Inflammatory macrophage treated with lipopolysaccharide for 4 hours (primary cell): ENCODE results near the gene CDC20.
A peak's percentile ranks its signal among the peaks of the same experiment; 100 is the strongest.

Experiments used
- DNase-seq: peaks from one replicate; pipeline ENCODE4 v3.0.0-alpha.2; 2020

The CDC20 gene

DNA sequence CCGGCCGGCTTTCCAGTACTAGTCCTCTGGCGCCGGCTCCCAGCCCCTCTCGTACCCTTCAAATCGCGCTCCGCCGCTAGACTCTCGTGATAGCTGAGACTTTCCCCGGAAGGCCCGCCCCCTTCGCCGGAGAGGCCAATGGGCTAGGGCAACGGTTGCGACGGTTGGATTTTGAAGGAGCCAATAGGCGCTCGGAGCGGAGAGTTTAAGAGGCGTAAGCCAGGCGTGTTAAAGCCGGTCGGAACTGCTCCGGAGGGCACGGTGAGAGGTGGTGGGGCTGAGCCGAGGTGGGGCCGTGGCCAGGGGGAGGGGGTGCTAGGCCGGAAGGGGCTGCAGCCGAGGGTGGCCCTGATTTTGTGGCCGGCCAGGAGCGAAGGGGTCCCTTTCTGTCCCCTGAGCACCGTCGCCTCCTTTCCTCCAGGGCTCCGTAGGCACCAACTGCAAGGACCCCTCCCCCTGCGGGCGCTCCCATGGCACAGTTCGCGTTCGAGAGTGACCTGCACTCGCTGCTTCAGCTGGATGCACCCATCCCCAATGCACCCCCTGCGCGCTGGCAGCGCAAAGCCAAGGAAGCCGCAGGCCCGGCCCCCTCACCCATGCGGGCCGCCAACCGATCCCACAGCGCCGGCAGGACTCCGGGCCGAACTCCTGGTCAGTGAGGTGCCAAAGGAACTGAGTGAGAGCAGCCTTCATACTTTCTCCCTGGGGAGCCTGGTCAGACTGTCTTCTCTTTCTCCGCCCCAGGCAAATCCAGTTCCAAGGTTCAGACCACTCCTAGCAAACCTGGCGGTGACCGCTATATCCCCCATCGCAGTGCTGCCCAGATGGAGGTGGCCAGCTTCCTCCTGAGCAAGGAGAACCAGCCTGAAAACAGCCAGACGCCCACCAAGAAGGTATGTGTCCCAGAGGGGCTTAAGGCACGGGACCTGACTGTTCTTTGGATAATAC is at the start of gene CDC20:
CDC20 (plus strand) TSS at position 236 of the 948 bp plus-strand sequence; CDS start at position 471, 235 bp downstream.
- peak; percentile 98 for DNase-seq

DNA sequence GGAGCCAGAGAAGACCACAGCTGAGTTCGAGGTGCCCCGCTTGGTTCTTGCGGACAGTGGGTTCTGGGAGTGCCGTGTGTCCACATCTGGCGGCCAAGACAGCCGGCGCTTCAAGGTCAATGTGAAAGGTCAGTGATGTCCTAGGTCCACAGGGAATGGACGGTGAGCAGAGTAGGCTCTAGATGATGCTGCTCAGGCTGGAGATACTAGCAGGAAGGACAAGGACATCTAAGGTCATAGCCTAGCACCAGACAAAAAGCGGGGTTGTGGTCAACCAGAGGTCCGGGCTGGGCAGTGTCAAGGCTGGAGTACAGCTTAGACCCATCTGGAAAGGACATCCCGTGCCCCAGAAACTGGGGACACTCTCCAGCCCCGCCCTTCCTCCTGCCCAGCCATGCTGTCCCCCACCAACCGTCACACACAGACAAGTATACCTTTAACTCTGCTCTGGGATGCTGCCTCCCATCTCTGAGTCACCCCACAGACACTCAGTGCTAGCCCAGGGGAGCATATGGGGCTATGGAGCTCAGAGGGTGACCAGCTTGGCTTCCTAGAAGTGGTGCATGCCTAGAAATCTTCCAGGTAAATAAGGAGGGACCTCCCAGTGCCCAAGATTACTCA is 49.3 kb upstream of the CDC20 start:
- DNase-seq: no peak

DNA sequence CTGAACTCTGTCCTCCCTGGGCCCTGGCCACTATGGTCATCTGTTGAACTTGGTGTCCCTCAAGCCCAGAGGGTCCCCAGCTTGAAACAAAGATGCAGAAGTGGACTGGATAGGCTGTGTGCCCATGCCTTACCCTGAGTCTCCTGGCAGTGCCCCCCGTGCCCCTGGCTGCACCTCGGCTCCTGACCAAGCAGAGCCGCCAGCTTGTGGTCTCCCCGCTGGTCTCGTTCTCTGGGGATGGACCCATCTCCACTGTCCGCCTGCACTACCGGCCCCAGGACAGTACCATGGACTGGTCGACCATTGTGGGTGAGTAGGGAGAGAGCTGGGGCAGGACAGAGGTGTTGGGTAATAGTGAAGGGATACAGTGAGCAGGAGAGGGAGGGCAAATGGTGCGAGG is 47.3 kb upstream of the CDC20 start:
- DNase-seq: no peak

DNA sequence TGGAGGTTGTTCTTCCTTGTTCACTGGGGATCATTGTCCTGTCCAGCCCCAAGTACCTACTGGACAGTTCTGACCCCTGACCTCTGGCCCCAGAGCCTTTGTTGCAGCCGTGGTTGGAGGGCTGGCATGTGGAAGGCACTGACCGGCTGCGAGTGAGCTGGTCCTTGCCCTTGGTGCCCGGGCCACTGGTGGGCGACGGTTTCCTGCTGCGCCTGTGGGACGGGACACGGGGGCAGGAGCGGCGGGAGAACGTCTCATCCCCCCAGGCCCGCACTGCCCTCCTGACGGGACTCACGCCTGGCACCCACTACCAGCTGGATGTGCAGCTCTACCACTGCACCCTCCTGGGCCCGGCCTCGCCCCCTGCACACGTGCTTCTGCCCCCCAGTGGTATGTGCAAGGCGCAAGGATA is 46.6 kb upstream of the CDC20 start:
- no peak for DNase-seq

DNA sequence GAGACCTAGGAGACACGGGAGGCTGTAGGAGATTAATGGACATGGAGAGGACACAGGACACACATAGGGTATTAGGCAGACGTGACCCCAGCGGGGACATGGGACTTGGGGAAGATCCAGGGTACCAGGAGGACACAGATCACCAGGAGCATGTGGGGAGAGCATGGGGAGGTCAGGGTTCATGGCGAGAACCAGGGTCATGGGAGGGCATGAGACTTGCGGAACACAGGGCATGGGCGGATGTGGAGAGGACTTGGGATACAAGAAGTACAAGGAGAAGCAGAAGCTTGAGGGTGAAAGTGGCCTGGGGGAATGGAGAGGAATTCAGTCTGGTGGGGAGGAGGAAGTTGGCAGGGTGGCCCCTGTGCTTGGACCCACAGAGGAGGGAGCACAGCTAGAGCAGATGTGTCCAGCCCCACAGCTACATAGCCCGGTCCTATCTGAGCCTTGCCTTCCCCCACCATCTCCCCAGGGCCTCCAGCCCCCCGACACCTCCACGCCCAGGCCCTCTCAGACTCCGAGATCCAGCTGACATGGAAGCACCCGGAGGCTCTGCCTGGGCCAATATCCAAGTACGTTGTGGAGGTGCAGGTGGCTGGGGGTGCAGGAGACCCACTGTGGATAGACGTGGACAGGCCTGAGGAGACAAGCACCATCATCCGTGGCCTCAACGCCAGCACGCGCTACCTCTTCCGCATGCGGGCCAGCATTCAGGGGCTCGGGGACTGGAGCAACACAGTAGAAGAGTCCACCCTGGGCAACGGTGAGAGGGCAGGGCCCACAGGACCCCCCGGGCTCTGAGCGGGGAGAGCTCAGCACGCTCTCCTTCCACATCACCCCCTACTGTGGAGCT is 45.9 kb upstream of the CDC20 start:
- DNase-seq: peak; percentile 42

DNA sequence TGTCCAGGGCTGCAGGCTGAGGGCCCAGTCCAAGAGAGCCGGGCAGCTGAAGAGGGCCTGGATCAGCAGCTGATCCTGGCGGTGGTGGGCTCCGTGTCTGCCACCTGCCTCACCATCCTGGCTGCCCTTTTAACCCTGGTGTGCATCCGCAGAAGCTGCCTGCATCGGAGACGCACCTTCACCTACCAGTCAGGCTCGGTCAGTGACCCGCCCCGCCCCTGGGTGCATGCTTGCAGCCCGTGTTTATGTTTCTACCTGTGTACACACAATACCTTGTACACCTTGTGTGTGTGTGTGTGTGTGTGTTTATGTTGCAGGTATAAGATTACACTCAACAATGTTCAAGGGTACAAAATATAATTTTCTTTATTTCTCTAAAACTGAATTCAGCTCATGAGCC is 45.0 kb upstream of the CDC20 start:
- no peak for DNase-seq

DNA sequence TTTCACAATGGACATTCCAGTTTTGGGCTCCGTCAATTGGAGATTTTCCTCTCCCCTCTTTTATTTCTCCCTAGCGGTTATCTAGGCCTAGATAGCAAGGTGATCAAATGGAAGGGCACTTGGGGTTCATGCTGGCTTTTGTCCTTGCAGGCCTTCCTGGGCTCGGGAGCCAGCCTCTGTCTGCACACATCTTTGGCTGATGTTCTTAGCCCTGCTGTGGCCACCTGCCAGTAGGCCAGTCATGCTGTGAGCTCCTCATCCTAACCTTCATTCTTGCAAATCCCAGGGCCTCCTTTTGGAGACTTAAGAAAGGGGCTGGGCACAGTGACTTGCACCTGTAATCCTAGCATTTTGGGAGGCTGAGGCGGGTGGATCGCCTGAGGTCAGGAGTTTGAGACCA is 44.5 kb upstream of the CDC20 start:
- no peak for DNase-seq

DNA sequence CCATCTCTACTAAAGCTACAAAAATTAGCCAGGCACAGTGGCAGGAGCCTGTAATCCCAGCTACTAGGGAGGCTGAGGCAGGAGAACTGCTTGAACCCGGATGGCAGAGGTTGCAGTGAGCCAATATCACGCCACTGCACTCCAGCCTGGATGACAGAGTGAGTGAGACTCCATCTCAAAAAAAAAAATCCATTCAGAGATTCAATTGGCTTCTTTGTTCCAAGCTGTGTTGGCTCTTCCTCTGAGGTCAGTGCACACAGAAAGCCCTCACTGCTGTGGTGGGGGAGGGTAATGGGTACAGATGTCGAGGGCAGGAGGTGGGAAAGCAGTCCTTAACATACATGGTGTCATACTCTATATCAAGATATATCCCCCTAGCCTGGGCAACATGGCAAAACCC is 43.3 kb upstream of the CDC20 start:
- DNase-seq: no peak

DNA sequence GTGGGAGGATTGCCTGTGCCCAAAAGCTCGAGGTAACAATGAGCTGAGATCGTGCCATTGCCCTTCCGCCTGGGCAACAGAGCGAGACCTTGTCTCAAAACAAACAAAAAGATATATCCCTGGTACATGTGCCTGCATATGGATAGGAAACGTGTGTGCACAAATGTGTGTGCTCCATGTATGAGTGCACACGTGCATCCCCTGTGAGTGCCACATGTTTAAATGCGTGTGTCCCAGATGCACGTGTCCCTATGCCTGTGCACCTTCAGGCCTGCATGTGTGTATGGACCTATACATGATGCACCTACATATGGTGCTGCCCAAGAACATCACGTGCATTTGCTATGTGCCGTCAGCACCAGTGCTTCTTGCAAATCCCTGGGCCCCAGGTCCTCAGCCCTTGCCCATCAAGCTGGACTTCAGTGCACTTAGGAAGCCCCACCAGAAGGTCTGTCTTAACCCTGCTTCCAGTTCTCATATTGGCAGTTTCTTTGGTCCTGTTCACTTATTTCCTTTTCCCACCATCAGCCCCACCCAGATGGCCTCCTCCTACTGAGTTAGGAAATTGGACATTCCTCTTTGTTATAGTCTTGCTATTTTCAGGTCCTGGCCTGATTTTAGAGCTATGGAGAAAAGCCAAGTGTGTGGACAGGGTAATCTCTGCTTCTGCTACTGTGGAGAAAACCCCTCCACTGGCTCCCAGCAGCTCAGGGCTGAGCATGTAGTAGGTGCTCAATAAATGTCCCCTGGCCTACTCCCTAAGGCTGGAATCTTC is 42.6 kb upstream of the CDC20 start:
- peak; percentile 18 for DNase-seq

DNA sequence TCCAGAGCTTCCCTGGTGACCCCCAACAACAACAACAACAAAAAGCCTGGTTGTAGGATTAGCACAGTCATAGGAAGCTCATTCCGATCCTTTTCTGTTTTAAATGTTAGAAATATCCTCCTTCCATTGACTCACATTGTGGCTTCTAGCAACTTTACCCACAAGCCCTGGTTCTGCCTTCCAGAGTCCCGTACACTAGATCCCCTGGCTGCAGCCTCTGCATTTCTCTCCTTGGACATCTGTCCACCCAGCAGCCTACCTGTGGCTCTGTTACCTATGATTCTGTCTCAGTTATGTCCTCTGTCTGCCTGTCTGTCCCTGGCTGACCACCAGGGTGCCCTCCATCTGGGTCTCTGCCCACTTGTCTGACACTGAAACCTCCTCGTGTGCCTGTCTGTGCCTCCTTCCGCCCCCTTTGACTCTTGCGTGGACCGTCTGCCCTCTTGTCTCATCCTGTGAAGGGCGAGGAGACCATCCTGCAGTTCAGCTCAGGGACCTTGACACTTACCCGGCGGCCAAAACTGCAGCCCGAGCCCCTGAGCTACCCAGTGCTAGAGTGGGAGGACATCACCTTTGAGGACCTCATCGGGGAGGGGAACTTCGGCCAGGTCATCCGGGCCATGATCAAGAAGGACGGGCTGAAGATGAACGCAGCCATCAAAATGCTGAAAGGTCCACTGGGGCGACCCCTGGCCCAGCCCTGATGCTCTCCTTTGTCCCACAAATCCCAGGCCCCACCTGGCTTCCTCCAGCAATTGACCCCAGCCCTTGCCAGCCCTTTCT is 41.9 kb upstream of the CDC20 start:
- DNase-seq: no peak

DNA sequence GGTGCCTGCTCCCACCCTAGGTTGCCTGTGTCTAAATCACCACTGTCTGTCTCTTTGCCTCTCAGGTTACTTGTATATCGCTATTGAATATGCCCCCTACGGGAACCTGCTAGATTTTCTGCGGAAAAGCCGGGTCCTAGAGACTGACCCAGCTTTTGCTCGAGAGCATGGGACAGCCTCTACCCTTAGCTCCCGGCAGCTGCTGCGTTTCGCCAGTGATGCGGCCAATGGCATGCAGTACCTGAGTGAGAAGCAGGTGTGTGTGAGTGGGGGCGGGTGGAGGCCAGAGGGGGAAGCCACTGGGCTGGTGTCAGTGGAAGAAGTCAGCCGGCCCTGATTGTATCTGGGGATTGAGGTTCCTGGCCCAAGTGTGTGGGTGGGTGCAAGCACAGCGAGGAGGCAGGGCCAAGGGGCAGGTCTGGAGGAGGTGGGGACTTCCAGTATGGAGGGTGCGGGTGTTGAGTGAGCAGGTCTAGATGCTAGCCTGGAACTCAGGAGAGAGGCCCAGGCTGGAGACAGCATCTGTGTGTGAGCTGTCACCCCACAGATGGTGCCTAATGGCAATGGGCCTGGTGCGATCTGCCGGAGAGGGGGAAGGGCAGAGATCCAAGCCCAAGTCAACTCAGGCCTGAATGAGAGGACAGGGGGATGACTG is 40.8 kb upstream of the CDC20 start:
- DNase-seq: no peak

DNA sequence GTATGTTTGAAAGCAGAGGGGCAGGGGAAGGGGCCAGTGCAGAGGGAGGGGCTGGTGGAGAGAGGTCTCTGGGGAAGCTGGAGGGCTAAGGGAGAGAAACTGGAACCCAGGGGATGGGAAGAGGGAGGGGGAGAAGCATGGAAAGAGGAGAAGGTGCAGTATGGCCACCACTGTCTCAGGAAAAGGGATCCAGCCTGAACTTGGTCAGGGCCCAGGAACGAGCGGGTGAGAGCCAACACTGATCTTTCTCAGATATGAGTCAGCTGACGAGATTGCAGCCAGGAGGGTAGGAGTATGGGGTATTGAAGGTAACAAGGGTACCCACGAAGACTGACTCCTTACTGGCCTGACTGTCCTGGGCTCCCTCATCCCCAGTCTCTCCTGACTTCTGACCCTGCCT is 40.0 kb upstream of the CDC20 start:
- no peak for DNase-seq

DNA sequence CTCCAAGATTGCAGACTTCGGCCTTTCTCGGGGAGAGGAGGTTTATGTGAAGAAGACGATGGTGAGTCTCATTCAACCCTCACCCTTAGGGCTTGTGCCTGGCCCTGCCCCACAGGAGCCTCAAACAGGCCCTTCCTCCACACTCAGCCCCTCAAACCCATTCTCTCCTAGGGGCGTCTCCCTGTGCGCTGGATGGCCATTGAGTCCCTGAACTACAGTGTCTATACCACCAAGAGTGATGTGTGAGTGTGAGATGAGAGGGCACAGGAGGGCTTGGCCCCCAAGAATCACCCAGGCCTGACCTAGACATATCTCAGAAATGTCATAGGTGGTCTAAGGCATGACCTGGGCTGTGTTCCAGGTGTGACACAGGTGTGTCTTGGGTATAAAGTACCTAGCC is 39.5 kb upstream of the CDC20 start:
- no peak for DNase-seq

DNA sequence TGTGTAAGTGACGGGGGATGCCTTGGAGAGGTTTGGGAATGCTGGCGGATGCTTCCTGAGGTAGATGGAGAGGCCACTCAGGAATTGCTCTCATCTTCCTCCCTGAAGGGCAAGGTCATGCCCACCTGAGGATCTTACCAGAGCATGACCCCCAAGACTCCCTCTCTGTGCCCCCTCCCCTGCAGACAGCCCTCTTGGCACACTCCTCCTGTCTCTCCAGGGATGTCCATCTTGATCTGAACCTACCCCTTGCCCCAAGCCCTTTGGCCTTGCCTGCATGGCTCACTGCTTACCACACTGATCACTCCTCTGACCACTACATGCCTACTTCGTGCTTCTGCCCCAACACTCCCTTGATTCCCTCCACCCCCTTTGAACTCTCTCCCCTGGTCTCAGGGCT is 39.0 kb upstream of the CDC20 start:
- DNase-seq: peak; percentile 13

DNA sequence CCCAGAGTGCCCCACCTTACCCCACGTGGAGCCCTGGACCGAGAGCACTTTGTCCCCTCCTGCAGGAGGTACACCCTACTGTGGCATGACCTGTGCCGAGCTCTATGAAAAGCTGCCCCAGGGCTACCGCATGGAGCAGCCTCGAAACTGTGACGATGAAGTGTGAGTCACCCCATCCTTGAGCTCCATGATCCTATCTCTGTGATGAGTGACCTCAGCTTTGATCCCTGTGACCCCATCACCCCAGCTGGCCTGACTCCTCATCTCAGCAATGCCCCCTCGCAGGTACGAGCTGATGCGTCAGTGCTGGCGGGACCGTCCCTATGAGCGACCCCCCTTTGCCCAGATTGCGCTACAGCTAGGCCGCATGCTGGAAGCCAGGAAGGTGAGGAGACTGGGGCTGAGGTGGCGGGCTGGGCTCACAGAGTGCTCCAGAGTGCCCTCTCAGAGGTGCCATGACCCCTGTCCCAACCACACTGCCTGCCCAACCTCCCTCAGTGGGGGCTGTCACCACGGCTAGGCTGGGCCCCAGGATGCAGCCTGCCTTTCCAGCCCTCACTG is 37.4 kb upstream of the CDC20 start:
- no peak for DNase-seq

DNA sequence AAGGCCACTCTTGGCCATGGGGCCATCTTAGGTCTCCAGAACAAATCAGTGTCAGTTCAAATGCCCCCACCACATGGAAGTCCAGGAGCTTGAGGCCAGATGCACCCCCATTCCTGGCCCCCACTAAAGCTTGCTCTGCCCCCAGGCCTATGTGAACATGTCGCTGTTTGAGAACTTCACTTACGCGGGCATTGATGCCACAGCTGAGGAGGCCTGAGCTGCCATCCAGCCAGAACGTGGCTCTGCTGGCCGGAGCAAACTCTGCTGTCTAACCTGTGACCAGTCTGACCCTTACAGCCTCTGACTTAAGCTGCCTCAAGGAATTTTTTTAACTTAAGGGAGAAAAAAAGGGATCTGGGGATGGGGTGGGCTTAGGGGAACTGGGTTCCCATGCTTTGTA is 36.3 kb upstream of the CDC20 start:
- no peak for DNase-seq

DNA sequence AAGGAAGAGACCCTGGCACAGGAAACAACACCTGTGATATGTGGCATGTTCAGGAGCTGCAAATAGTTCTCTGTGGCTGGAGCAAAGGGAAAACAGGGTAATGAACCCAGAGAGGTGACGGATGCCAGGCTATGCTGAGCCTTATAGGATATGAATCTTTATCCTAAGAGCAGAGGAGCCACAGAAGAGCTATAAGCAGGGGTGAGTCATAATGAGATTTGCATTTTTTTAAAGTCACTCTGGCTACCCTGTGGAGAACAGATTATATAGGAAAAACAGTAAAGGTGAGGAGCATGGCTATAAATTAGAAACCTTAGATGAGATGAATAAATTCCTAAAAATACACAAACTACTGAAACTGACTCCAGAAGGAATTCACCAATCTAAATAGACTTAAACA is 34.0 kb upstream of the CDC20 start:
- no peak for DNase-seq

DNA sequence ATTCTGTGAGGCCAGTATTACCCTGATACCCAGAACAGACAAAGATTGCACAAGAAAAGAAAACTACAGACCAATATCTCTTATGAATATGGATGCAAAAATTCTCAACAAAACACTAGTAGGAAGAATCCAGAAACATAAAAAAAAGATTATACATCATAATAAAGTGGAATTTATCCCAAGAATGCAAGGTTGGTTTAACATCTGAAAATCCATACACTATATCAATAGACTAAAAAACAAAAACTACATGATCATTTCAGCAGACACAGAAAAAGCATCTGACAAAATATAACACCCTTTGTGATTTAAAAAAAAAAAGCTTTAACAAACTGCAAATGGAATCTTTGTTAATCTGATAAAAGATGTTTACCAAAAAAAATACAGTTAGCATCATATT is 33.4 kb upstream of the CDC20 start:
- DNase-seq: no peak

DNA sequence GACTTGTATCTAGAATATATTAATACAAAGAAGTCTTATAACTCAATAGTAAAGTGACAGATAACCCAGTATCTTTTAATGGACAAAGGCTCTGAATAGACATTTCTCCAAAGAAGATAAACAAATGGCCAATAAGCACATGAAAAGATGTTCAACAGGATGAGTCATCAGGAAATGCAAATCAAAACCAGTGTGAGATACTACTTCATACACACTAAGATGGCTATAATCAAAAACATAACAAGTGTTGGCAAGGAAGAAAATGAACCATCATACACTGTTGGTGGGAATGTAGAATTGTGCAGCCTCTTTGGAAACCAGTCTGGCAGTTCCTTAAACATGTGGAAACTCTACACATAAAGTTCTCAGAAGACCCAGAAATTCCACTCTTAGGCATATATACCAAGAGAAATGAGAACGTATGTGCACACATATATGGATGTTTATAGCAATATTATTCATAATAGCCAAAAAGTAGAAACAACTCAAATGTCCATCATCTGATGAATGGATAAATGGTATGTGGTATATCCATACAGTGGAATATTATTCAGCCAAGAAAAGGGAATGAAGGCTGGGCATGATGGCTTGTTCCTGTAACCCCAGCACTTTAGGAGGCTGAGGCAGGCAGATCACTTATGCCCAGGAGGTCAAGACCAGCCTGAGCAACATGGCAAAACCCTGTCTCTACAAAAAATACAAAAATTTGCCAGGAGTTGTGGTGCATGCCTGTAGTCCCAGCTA is 31.1 kb upstream of the CDC20 start:
- no peak for DNase-seq
